ENCODE data around the gene GSG1L. TPM values are rescaled to one million over a fixed set of nuclear protein-coding genes. Genes with fewer than 3 reads are reported as not detected.

The GSG1L gene
- total and polyA plus RNA-seq, 4 experiments from 2014 or later, result 0.27 TPM; not detected in 3

DNA sequence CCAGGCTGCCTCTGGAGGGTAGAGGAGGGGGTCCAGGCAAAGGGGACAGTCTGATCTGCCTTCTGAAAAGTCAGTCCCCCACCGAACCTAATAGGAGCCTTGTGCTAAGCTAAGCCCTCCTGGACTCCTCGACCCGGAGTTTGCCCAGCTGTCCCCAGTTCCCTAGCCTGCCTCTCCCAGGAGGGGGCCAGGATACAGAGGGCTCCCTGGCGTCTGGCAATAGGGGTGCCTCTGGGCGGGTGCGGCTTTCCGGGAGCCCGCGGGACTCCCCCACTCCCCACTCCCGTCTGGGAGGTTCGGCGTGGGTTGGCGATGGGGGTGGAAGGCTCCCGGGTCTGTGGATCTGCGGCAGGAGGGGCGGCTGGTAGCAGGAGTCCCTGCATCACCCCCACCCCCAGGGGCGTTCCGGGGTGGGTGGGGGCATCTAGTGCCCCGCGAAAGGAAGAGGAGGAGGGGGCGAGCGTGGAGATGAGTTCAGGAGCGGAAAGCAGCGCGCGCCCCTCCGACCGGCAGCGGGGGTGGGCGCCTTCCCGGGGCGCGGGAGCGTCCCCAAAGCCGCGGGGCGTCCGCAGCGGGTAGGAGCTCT, 1.2 kb downstream of the GSG1L start:
- CTCF ChIA-PET (ENCODE audit: partially characterized antibody), result interaction anchor here (1.4 kb wide), 1 partner anchor 8 kb away, joined by 4 read pairs; no protein-coding TSS in a partner anchor
- Histone ChIP-seq H3K9me3 (ENCODE audit: control insufficient read depth in 1 of 2, low read length in 2 of 2) (no peaks in the 10 kb centered on the region), H3K36me3 (ENCODE audit: insufficient read depth, low read length) (no peaks in the 10 kb centered on the region), H3K4me3 (ENCODE audit: low read length in 2 of 2) (no peak overlapping the region), H3K27ac (ENCODE audit: low read depth, low read length) (no peak overlapping the region), H3K4me1 (ENCODE audit: insufficient read depth, low read length) (no peaks in the 10 kb centered on the region), H3K27me3 (ENCODE audit: insufficient read depth, low read length) (peaks cover 34% of the 10 kb centered on the region)
- peaks cover 5 to 14% (median 7%) of the 10 kb centered on the region in 4 donors for H3K4me1 Mint-ChIP-seq
- peak overlapping the region in 1 of 8 donors; percentile 52 for H3K4me3 Mint-ChIP-seq
- H3K9me3 Mint-ChIP-seq, result peaks cover 0 to 3% (median 0%) of the 10 kb centered on the region in 8 donors
- DNase-seq, result no peak
- peaks cover 39 to 41% of the 10 kb centered on the region in 2 donors for H3K27me3 Mint-ChIP-seq
- intact Hi-C loops (cut with micrococcal nuclease), result no loop called here
- POLR2A ChIA-PET (ENCODE audit: partially characterized antibody), result no interaction called here
- no peak overlapping the region for H3K27ac Mint-ChIP-seq
- no peaks in the 10 kb centered on the region for H3K36me3 Mint-ChIP-seq

DNA sequence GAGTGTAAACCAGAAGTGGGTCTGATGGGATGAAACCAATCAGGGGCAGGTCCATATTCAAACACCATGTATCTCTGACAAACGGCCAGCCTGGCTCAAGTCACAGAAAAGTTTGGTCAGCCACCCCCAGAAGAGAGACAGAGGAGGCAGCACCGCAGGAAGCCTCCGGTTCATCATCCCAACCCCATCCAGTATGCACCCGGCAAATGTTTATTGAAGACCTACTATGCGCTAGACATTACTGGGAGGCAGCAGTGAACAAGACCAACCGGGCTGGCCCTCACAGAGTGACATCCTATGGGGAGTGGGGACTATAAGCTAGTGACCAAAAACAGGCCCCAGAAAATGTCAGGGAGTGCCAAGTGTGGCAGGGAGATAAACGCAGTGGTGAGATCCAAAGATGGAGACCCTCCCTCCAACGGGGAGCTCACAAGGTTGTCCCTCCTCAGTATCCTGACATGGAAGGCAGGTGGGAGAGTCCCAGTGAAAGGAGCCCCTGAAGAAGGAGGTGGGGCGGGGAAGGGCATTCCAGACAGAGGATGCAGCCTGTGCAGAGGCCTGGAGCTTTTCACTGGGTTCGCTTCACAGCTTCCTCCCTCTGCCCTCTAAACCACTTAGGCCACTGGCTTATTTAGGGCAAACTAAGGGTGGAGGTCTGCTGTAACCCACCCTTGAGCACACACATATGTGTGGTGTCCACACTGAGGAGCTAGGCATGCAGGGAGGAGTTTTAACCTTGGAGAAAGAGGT, 2.0 kb downstream of the GSG1L start:
- CTCF ChIA-PET (ENCODE audit: partially characterized antibody), result interaction anchor here (1.4 kb wide), 1 partner anchor 9 kb away, joined by 4 read pairs; no protein-coding TSS in a partner anchor
- peaks cover 5 to 14% (median 7%) of the 10 kb centered on the region in 4 donors for H3K4me1 Mint-ChIP-seq
- no peaks in the 10 kb centered on the region for H3K36me3 Mint-ChIP-seq
- no peak for DNase-seq
- H3K4me3 Mint-ChIP-seq, result peak overlapping the region in 6 of 8 donors; percentile 10 to 50 (median 30)
- H3K9me3 Mint-ChIP-seq, result peaks cover 0 to 3% (median 0%) of the 10 kb centered on the region in 8 donors
- Histone ChIP-seq H3K4me3 (ENCODE audit: low read length in 2 of 2) (no peak overlapping the region), H3K27ac (ENCODE audit: low read depth, low read length) (no peak overlapping the region), H3K9me3 (ENCODE audit: control insufficient read depth in 1 of 2, low read length in 2 of 2) (no peaks in the 10 kb centered on the region), H3K36me3 (ENCODE audit: insufficient read depth, low read length) (no peaks in the 10 kb centered on the region), H3K4me1 (ENCODE audit: insufficient read depth, low read length) (no peaks in the 10 kb centered on the region), H3K27me3 (ENCODE audit: insufficient read depth, low read length) (peaks cover 34% of the 10 kb centered on the region)
- H3K27ac Mint-ChIP-seq, result no peak overlapping the region
- POLR2A ChIA-PET (ENCODE audit: partially characterized antibody), result no interaction called here
- intact Hi-C loops (cut with micrococcal nuclease), result no loop called here
- H3K27me3 Mint-ChIP-seq, result peaks cover 46 to 49% of the 10 kb centered on the region in 2 donors

DNA sequence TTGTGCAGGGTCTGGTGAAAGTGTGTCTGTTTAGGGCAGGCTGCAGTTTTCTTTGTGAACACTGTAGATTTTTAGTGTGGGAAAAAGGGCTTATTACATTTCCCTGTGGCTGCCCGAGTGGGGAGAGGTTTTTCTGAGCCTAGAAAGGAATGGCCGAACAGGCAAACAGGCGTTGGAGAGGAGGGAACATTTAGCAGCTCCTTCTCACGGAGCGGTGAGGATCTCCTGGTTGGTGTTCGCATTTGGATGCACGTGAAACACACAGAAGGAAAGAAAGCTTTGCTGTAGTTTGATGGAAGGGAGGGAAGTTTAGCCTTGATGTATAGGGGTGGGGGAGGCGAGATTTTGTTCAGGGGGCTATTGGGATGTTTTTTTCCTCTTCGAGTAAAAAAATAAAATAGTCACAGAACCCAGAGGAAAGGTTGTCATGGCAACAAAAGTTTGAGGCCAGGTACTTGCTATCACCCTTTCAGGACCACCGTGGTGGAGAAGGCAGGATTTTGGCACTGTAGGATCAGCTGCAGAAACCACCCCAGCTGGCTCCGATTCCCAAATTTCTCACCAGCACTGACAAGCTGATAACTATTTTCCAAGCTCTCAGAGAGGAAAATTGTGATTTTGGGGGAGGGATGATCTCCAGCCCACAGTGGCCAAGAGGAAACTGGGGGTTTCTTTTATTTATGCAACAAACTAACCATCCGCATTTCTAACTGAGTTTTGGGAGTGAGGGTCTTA, 3.5 kb downstream of the GSG1L start:
- no peak overlapping the region for H3K27ac ChIP-seq (ENCODE audit: low read depth, low read length)

DNA sequence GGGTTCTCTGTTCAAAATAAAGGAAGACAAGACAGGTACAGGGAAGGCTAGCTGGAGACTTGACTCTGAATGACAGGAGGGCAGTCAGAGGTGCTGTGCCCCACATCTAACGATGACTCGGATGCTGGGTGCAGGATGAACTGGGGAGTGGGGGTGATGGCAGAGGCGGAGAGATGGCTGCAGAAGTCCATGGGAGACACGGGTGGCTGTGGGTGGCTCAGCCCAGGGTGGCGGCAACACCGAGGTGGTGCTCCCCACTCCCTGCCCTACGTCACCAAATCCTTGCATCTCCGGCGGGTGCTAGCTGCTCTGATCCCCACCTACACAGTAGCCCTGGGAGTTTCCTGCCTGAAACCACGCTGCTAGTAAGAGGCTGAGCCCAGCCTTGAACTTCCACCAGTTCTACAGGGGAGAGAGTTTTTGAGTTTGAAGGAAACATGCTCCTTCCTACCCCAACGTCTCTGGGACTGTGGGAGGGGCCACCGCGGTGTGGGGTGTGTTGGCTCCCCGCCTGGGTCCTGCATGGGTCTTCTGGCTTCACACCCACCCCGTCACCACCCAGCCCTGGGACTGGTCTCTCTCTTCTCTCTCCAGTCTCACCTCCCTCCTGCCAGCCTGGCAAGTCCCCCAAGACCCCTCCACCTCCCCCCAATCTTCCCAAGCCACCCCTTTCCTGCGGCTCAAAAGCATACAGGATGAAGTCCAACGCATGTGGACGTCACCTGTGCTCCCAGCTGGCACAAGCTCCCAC, 4.5 kb downstream of the GSG1L start:
- H3K27me3 ChIP-seq (ENCODE audit: insufficient read depth, low read length), result peaks cover 29% of the 10 kb centered on the region
- no peaks in the 10 kb centered on the region for H3K36me3 Mint-ChIP-seq
- H3K4me1 ChIP-seq (ENCODE audit: insufficient read depth, low read length), result no peaks in the 10 kb centered on the region
- H3K27ac Mint-ChIP-seq, result peak overlapping the region in 2 of 7 donors; percentile 30 to 60
- H3K9me3 Mint-ChIP-seq, result peaks cover 0 to 3% (median 0%) of the 10 kb centered on the region in 8 donors
- no peak for DNase-seq
- no peak overlapping the region for H3K27ac ChIP-seq (ENCODE audit: low read depth, low read length)
- H3K4me3 Mint-ChIP-seq, result peak overlapping the region in 1 of 8 donors; percentile 39
- no peaks in the 10 kb centered on the region for H3K36me3 ChIP-seq (ENCODE audit: insufficient read depth, low read length)
- CTCF ChIA-PET (ENCODE audit: partially characterized antibody), result interaction anchor here (0.6 kb wide), 1 partner anchor 159 kb away, joined by 3 read pairs; no protein-coding TSS in a partner anchor
- no peak overlapping the region for H3K4me3 ChIP-seq (ENCODE audit: low read length in 2 of 2)
- H3K27me3 Mint-ChIP-seq, result peaks cover 41 to 50% of the 10 kb centered on the region in 2 donors
- no peaks in the 10 kb centered on the region for H3K9me3 ChIP-seq (ENCODE audit: control insufficient read depth in 1 of 2, low read length in 2 of 2)
- intact Hi-C loops (cut with micrococcal nuclease), result no loop called here
- POLR2A ChIA-PET (ENCODE audit: partially characterized antibody), result no interaction called here
- H3K4me1 Mint-ChIP-seq, result peaks cover 5 to 14% (median 7%) of the 10 kb centered on the region in 4 donors

More for the DNA sequence above, 3.5 kb downstream of the GSG1L start:
- Histone ChIP-seq H3K27me3 (ENCODE audit: insufficient read depth, low read length) (peaks cover 34% of the 10 kb centered on the region), H3K9me3 (ENCODE audit: control insufficient read depth in 1 of 2, low read length in 2 of 2) (no peaks in the 10 kb centered on the region), H3K4me1 (ENCODE audit: insufficient read depth, low read length) (no peaks in the 10 kb centered on the region), H3K4me3 (ENCODE audit: low read length in 2 of 2) (no peak overlapping the region), H3K36me3 (ENCODE audit: insufficient read depth, low read length) (no peaks in the 10 kb centered on the region)
- Mint-ChIP-seq H3K4me1 (peaks cover 5 to 14% (median 7%) of the 10 kb centered on the region in 4 donors), H3K4me3 (no peak overlapping the region), H3K27ac (no peak overlapping the region), H3K27me3 (peaks cover 43 to 52% of the 10 kb centered on the region in 2 donors), H3K36me3 (no peaks in the 10 kb centered on the region), H3K9me3 (peaks cover 0 to 3% (median 0%) of the 10 kb centered on the region in 8 donors)
- intact Hi-C loops (cut with micrococcal nuclease), result no loop called here
- DNase-seq, result no peak
- ChIA-PET POLR2A (ENCODE audit: partially characterized antibody) (no interaction called here), CTCF (ENCODE audit: partially characterized antibody) (no interaction called here)

DNA sequence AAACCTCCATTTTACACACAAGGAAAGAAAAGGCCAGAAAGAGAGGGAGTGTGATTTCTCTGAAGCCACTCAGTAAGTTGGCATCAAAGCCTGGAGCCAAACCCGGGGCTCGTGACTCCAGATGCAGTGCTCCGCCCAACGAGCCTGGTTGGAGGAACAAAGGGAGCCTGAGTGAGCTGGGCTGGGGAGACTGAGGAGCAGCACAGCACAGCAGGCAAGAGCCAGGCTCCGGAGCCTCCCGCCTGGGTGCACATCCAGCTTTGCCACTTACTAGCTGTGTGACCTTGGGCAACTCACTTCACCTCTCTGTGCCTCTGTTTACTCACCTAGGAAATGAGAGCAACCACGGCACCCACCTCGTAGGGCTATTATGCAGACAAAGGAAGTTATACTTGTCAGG, 5.6 kb downstream of the GSG1L start:
- H3K27me3 Mint-ChIP-seq, result peaks cover 47 to 56% of the 10 kb centered on the region in 2 donors
- no peak for DNase-seq
- H3K9me3 Mint-ChIP-seq, result peaks cover 0 to 3% (median 0%) of the 10 kb centered on the region in 8 donors
- CTCF ChIA-PET (ENCODE audit: partially characterized antibody), result no interaction called here
- Histone ChIP-seq H3K27me3 (ENCODE audit: insufficient read depth, low read length) (peaks cover 25% of the 10 kb centered on the region), H3K4me1 (ENCODE audit: insufficient read depth, low read length) (no peaks in the 10 kb centered on the region), H3K4me3 (ENCODE audit: low read length in 2 of 2) (no peak overlapping the region), H3K9me3 (ENCODE audit: control insufficient read depth in 1 of 2, low read length in 2 of 2) (no peaks in the 10 kb centered on the region), H3K27ac (ENCODE audit: low read depth, low read length) (no peak overlapping the region), H3K36me3 (ENCODE audit: insufficient read depth, low read length) (no peaks in the 10 kb centered on the region)
- POLR2A ChIA-PET (ENCODE audit: partially characterized antibody), result no interaction called here
- H3K27ac Mint-ChIP-seq, result no peak overlapping the region
- no peak overlapping the region for H3K4me3 Mint-ChIP-seq
- intact Hi-C loops (cut with micrococcal nuclease), result no loop called here
- H3K36me3 Mint-ChIP-seq, result no peaks in the 10 kb centered on the region
- peaks cover 5 to 14% (median 7%) of the 10 kb centered on the region in 4 donors for H3K4me1 Mint-ChIP-seq

DNA sequence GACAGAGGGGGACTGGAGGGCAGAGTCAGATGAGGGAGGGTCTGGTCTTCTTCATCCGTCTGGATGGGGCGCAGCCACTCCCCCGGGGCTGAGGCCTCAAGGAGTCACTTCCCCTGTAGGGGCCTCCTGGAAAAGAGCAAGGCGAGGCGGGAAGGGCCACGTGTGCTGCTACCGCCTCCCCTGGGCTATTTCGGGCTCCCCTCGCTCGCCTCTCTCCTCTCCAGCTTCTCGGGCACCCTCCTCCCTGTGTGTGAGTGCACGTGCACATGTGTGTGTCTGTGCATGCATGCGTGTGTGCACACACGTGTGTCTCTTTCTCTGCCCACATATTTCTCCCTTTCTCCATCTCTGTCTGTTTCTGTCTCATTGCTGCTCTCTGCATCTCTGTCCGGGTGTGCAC, 10.1 kb downstream of the GSG1L start:
- Histone ChIP-seq H3K36me3 (ENCODE audit: insufficient read depth, low read length) (no peaks in the 10 kb centered on the region), H3K27me3 (ENCODE audit: insufficient read depth, low read length) (peaks cover 6% of the 10 kb centered on the region), H3K9me3 (ENCODE audit: control insufficient read depth in 1 of 2, low read length in 2 of 2) (no peaks in the 10 kb centered on the region), H3K27ac (ENCODE audit: low read depth, low read length) (no peak overlapping the region), H3K4me3 (ENCODE audit: low read length in 2 of 2) (no peak overlapping the region), H3K4me1 (ENCODE audit: insufficient read depth, low read length) (no peaks in the 10 kb centered on the region)
- Mint-ChIP-seq H3K9me3 (peaks cover 0 to 8% (median 5%) of the 10 kb centered on the region in 8 donors), H3K27ac (no peak overlapping the region), H3K27me3 (peaks cover 21 to 29% of the 10 kb centered on the region in 2 donors), H3K4me1 (peaks cover 0 to under 1% (median under 1%) of the 10 kb centered on the region in 4 donors), H3K4me3 (no peak overlapping the region), H3K36me3 (no peaks in the 10 kb centered on the region)
- POLR2A ChIA-PET (ENCODE audit: partially characterized antibody), result no interaction called here
- CTCF ChIA-PET (ENCODE audit: partially characterized antibody), result no interaction called here
- intact Hi-C loops (cut with micrococcal nuclease), result no loop called here
- no peak for DNase-seq
